CD1c-positive myeloid dendritic cell (primary cell): Measurements from ENCODE around the gene CFAP251.

Experiments
- DNase-seq: peaks from one replicate; pipeline ENCODE4 v3.0.0-alpha.2; 2016; ENCODE audit errors: extremely low spot score

Gene CFAP251

DNA sequence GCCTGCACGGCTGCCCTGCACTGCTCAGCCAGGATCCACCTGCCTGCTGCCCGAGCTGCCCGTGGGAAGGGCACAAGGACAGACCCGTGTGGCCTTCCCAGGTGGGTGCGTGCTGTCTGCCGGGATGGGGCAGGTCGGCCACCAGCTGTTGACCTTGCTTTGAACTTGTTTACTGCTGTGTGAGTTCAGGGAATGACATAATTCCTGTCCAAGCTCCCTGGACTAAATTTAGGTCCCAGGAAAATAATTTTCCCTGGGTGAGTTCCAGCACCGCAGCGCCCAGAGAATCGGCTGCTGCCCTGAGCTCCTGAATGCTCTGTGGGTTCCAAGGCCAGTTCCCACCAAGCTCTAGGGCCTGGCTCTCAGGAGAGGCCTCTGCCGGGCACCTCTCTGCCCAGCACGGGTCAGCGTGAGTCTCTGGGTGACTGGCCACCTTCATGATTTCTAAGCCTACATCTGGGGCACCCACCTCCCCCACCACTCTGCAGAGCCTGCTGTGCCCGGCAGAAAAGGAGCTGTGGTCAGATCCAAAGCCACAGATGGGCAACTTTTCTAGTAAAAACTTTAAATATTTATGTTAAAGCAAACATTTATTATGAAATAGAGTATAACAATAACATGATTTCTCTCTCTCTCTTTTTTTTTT lies 133.0 kb downstream of the CFAP251 start:
- no peak for DNase-seq

- no peak for DNase-seq
These were observed 133.9 kb downstream of the CFAP251 start for GRCh38 chr12:122052285-122052684.
